PC-9 (cell line): ENCODE results near the gene ANKZF1.

ENCODE experiments used
- CTCF ChIP-seq: fragments of 200-600 bp; sonication (generic); conservative IDR thresholded peaks from 2 replicates; pipeline ENCODE4 v1.6.1; 2017; ENCODE audit warnings: mixed run types, antibody characterized with exemption, mild to moderate bottlenecking, moderate library complexity
- EZH2 ChIP-seq: fragments of 200-600 bp; sonication (generic); IDR thresholded peaks from 2 replicates; pipeline ENCODE4 v1.8.0; 2017; ENCODE audit warnings: antibody characterized with exemption, low read depth

- TF ChIP-seq CTCF (no peak), EZH2 (no peak)
Observed at GRCh38 chr2:219269362-219270054, 39.9 kb downstream of the ANKZF1 start.
